HepG2 (cell line): Measurements from ENCODE around the gene SYNDIG1.

Experiments
- HHEX ChIP-seq: IDR thresholded peaks from 2 replicates; pipeline ENCODE4 v1.6.1; 2016; ENCODE audit warnings: control low read depth
- NRL ChIP-seq: sonication (generic); formaldehyde crosslinking; IDR thresholded peaks from 2 replicates; pipeline ENCODE4 v1.5.0; 2020; ENCODE audit warnings: missing genetic modification reagents, mild to moderate bottlenecking, moderate library complexity, borderline replicate concordance
- POLR2A ChIP-seq, 2 experiments: IDR thresholded peaks; 2 replicates each; pipeline ENCODE4 v1.6.1; 2011; ENCODE audit warnings: low read depth in 2 of 2, low read length in 2 of 2, mild to moderate bottlenecking in 1 of 2, moderate library complexity in 1 of 2; ENCODE audit not compliant: insufficient read depth in 1 of 2
- RXRA ChIP-seq: sonication (generic); formaldehyde crosslinking; IDR thresholded peaks from 2 replicates; pipeline ENCODE4 v1.5.1; 2020; ENCODE audit warnings: missing genetic modification reagents
- SIN3A ChIP-seq: IDR thresholded peaks from 2 replicates; pipeline ENCODE4 v1.6.1; 2011; ENCODE audit warnings: low read depth, mild to moderate bottlenecking, control low read depth, low read length, borderline replicate concordance
- SRSF4 ChIP-seq: fragments of 200-400 bp; formaldehyde crosslinking; IDR thresholded peaks from one replicate; pipeline ENCODE4 v1.6.1; 2018; ENCODE audit warnings: mild to moderate bottlenecking, low read depth, low read length, moderate library complexity; ENCODE audit not compliant: poor library complexity, severe bottlenecking
- TBP ChIP-seq: sonication (generic); formaldehyde crosslinking; IDR thresholded peaks from 2 replicates; pipeline ENCODE4 v1.5.0; 2020; ENCODE audit warnings: missing genetic modification reagents
- TOPORS ChIP-seq: sonication (generic); formaldehyde crosslinking; IDR thresholded peaks from 2 replicates; pipeline ENCODE4 v1.8.0; 2023; ENCODE audit warnings: mild to moderate bottlenecking, missing genetic modification reagents
- ZNF605 ChIP-seq: sonication (generic); formaldehyde crosslinking; IDR thresholded peaks from 2 replicates; pipeline ENCODE4 v1.8.0; 2022; ENCODE audit warnings: mild to moderate bottlenecking, missing genetic modification reagents
- TF ChIP-seq, protein P1 (sequence below): IDR thresholded peaks from 2 replicates; pipeline ENCODE4 v1.6.1; 2012; ENCODE audit warnings: low read length, improper control_type of control experiment
- TF ChIP-seq, protein P2 (sequence below): sonication (generic); formaldehyde crosslinking; IDR thresholded peaks from 2 replicates; pipeline ENCODE4 v1.5.0; 2020; ENCODE audit warnings: mild to moderate bottlenecking, missing genetic modification reagents, moderate library complexity

DNA sequence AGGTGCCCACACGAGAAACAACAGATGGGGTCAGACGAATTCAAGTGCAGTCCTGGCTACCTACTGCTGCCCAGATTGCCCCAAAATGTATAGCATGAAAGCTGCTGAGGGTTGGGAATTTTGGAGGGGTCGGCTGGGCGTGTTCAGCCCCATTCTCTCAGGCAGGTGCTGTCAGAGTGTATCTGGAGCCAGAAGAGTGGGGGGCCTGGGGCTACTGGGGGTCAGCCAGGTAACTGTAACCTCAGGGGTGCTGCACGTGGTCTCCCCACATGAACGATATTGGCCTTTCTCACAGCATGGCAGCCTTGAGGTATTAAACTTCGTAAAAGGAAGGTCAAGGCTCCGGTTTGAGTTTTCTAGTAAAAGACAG is 14.6 kb downstream of the SYNDIG1 start:
- no peak for TF ChIP-seq SRSF4
- no peak for TF ChIP-seq TOPORS (CRISPR knock-in tag)
- TF ChIP-seq NRL = no peak
- TF ChIP-seq RXRA (CRISPR knock-in tag) = no peak
- TF ChIP-seq, protein P1, sequence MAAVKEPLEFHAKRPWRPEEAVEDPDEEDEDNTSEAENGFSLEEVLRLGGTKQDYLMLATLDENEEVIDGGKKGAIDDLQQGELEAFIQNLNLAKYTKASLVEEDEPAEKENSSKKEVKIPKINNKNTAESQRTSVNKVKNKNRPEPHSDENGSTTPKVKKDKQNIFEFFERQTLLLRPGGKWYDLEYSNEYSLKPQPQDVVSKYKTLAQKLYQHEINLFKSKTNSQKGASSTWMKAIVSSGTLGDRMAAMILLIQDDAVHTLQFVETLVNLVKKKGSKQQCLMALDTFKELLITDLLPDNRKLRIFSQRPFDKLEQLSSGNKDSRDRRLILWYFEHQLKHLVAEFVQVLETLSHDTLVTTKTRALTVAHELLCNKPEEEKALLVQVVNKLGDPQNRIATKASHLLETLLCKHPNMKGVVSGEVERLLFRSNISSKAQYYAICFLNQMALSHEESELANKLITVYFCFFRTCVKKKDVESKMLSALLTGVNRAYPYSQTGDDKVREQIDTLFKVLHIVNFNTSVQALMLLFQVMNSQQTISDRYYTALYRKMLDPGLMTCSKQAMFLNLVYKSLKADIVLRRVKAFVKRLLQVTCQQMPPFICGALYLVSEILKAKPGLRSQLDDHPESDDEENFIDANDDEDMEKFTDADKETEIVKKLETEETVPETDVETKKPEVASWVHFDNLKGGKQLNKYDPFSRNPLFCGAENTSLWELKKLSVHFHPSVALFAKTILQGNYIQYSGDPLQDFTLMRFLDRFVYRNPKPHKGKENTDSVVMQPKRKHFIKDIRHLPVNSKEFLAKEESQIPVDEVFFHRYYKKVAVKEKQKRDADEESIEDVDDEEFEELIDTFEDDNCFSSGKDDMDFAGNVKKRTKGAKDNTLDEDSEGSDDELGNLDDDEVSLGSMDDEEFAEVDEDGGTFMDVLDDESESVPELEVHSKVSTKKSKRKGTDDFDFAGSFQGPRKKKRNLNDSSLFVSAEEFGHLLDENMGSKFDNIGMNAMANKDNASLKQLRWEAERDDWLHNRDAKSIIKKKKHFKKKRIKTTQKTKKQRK = no peak
- TF ChIP-seq HHEX = no peak
- TF ChIP-seq, protein P2, sequence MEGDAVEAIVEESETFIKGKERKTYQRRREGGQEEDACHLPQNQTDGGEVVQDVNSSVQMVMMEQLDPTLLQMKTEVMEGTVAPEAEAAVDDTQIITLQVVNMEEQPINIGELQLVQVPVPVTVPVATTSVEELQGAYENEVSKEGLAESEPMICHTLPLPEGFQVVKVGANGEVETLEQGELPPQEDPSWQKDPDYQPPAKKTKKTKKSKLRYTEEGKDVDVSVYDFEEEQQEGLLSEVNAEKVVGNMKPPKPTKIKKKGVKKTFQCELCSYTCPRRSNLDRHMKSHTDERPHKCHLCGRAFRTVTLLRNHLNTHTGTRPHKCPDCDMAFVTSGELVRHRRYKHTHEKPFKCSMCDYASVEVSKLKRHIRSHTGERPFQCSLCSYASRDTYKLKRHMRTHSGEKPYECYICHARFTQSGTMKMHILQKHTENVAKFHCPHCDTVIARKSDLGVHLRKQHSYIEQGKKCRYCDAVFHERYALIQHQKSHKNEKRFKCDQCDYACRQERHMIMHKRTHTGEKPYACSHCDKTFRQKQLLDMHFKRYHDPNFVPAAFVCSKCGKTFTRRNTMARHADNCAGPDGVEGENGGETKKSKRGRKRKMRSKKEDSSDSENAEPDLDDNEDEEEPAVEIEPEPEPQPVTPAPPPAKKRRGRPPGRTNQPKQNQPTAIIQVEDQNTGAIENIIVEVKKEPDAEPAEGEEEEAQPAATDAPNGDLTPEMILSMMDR (CRISPR knock-in tag) = no peak
- no peak for TF ChIP-seq SIN3A
- TF ChIP-seq POLR2A (IDR thresholded peaks at IDR 0.05; ENCODE audit: insufficient read depth in 1 of 2, low read depth in 2 of 2, low read length in 2 of 2) = no peak
- no peak for TF ChIP-seq ZNF605 (CRISPR knock-in tag)
- no peak for TF ChIP-seq TBP (CRISPR knock-in tag)
